HepG2 (cell line): Measurements from ENCODE around the gene DDC. TPM values are rescaled to one million over a fixed set of nuclear protein-coding genes. Genes with fewer than 3 reads are reported as not detected.

Source experiments
- ASH2L ChIP-seq: fragments of 300-600, 200-600 bp; sonication (generic); IDR thresholded peaks from 2 replicates; pipeline ENCODE4 v1.7.0; 2017; ENCODE audit warnings: low read depth, mild to moderate bottlenecking, moderate library complexity, mixed read lengths, low read length; ENCODE audit not compliant: insufficient read length
- BCL3 ChIP-seq: sonication (generic); formaldehyde crosslinking; IDR thresholded peaks from 2 replicates; pipeline ENCODE4 v1.5.1; 2020; ENCODE audit warnings: mild to moderate bottlenecking, missing genetic modification reagents, moderate library complexity
- CBX5 ChIP-seq: sonication (generic); formaldehyde crosslinking; IDR thresholded peaks from 2 replicates; pipeline ENCODE4 v1.4.0; 2020; ENCODE audit warnings: missing genetic modification reagents, borderline replicate concordance
- FOXO1 ChIP-seq: sonication (generic); formaldehyde crosslinking; IDR thresholded peaks from 2 replicates; pipeline ENCODE4 v1.4.0; 2020; ENCODE audit warnings: missing genetic modification reagents
- GATAD2A ChIP-seq: IDR thresholded peaks from 2 replicates; pipeline ENCODE4 v1.6.1; 2016
- KDM2A ChIP-seq: sonication (generic); formaldehyde crosslinking; IDR thresholded peaks from 2 replicates; pipeline ENCODE4 v1.4.0; 2020; ENCODE audit warnings: low read depth, missing genetic modification reagents, borderline replicate concordance
- LCORL ChIP-seq, 2 experiments: fragments of 450-650 bp in 1 of 2; sonication (generic) in 1 of 2; formaldehyde crosslinking in 1 of 2; IDR thresholded peaks; 2 replicates each; pipeline versions ENCODE4 v1.5.0 to v1.6.1; 2017 to 2020; ENCODE audit warnings: antibody characterized with exemption in 1 of 2, missing genetic modification reagents in 1 of 2
- MATR3 ChIP-seq: sonication (generic); formaldehyde crosslinking; IDR thresholded peaks from 2 replicates; pipeline ENCODE4 v1.4.0; 2020; ENCODE audit warnings: missing genetic modification reagents
- MAZ ChIP-seq, 2 experiments: sonication (generic) in 1 of 2; formaldehyde crosslinking in 1 of 2; IDR thresholded peaks; 2 replicates each; pipeline versions ENCODE4 v1.5.0 to v1.6.1; 2012 to 2020; ENCODE audit warnings: low read depth in 2 of 2, mild to moderate bottlenecking in 2 of 2, borderline replicate concordance in 1 of 2, improper control_type of control experiment in 1 of 2, low read length in 1 of 2, missing genetic modification reagents in 1 of 2, moderate library complexity in 1 of 2
- PATZ1 ChIP-seq: sonication (generic); formaldehyde crosslinking; IDR thresholded peaks from 2 replicates; pipeline ENCODE4 v1.4.0; 2020; ENCODE audit warnings: missing genetic modification reagents
- PRDM10 ChIP-seq: sonication (generic); formaldehyde crosslinking; IDR thresholded peaks from 2 replicates; pipeline ENCODE4 v1.4.0; 2020; ENCODE audit warnings: low read depth, missing genetic modification reagents
- ZBTB7B ChIP-seq: sonication (generic); formaldehyde crosslinking; IDR thresholded peaks from 2 replicates; pipeline ENCODE4 v1.4.0; 2020; ENCODE audit warnings: missing genetic modification reagents
- ZNF329 ChIP-seq: sonication (generic); formaldehyde crosslinking; IDR thresholded peaks from 2 replicates; pipeline ENCODE4 v1.9.0; 2021; ENCODE audit warnings: low read depth, mild to moderate bottlenecking, missing genetic modification reagents
- ZNF383 ChIP-seq: sonication (generic); formaldehyde crosslinking; IDR thresholded peaks from 2 replicates; pipeline ENCODE4 v1.4.0; 2020; ENCODE audit warnings: missing genetic modification reagents, mild to moderate bottlenecking, borderline replicate concordance
- ZNF432 ChIP-seq: sonication (generic); formaldehyde crosslinking; IDR thresholded peaks from 2 replicates; pipeline ENCODE4 v1.5.0; 2020; ENCODE audit warnings: missing genetic modification reagents, mild to moderate bottlenecking, borderline replicate concordance
- polyA plus RNA-seq, 8 experiments: library from polyadenylated mRNA; depleted of rRNA in 3 of 8; stranded (reverse) in 7 of 8; unstranded in 1 of 8; fragments of >200 nt; fragmentation: Illumina TruSeq in 4 of 8; extraction: Trizol in 4 of 8; gene quantifications; 2 replicates each; pipeline versions ENCODE4 v1.2.1 to v1.2.3, GENCODE V29; 2011 to 2016; ENCODE audit warnings: low read depth in 4 of 8, missing spikeins in 1 of 8, mixed read lengths in 1 of 8; ENCODE audit not compliant: insufficient read depth in 1 of 8
- total RNA-seq, 5 experiments: library from RNA; depleted of rRNA; stranded (reverse); fragments of >200 nt; fragmentation: Illumina TruSeq; extraction: Trizol; gene quantifications; 2 replicates each; pipeline ENCODE4 v1.2.3, GENCODE V29; 2016; ENCODE audit warnings: low read depth in 1 of 5
- TF ChIP-seq, protein P1 (sequence below): sonication (generic); formaldehyde crosslinking; IDR thresholded peaks from 2 replicates; pipeline ENCODE4 v1.4.0; 2020; ENCODE audit warnings: mild to moderate bottlenecking, missing genetic modification reagents
- TF ChIP-seq, protein P2 (sequence below): sonication (generic); formaldehyde crosslinking; IDR thresholded peaks from 2 replicates; pipeline ENCODE4 v1.4.0; 2020; ENCODE audit warnings: mild to moderate bottlenecking, missing genetic modification reagents

DDC gene
- total and polyA plus RNA-seq, 2 of the 13 experiments (the other 11 are each of a cell fraction or from before 2014, with no cell fraction given) = 11.7 to 93.3 TPM

DNA sequence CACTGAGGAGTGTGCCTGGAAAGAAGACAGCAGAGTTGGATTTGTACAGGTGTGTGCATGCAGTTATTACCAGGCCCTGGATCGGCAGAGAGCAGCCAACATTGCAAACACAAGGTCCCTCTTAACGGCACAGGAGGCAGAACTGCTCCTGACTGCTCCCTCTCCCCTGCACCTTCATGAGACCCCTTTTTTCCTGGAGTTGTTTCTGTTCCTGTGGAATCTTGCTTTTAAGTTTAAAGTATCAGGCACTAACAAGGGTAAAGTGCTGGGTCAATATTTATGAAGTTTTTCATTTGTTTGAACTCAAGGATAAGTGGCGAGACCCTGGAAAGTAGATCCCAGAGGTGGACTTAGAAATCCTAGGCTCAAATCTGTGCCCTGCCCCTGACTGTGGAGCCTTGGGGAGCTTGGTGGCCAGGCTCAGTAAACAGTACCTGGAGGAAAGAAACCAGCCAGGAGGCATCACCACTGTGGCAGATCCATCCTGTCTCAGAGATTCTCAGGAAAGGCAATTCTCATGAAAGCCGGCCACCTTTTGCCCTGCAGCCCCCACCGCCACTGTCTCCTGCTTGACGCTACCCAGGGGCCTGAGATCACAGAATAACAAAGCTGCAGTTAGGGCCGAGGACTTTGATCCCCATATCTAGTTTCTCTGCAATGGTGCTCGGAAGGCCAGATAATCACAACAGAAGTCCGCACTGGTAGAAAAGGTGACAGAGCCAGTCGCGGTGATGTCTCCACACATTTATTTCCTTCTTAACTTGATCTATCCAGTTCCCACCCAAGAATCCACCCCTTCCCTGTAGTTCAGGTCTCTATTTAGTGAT, 36.7 kb downstream of the DDC start (continued):
- TF ChIP-seq MATR3 (CRISPR knock-in tag) (no peak), PATZ1 (CRISPR knock-in tag) (peak; percentile 77), KDM2A (CRISPR knock-in tag) (0 out of 2 replicates have a peak, but pooled peaks have one; percentile 19), BCL3 (CRISPR knock-in tag) (no peak), ASH2L (peak; percentile 68), FOXO1 (CRISPR knock-in tag) (peak; percentile 31; the same call in 1 of the 2 replicates), MAZ (IDR thresholded peaks at IDR 0.05; ENCODE audit: borderline replicate concordance, low read depth, low read length) (no peak), MAZ (CRISPR knock-in tag; IDR thresholded peaks at IDR 0.05; ENCODE audit: low read depth) (no peak), LCORL (IDR thresholded peaks at IDR 0.05) (no peak), LCORL (CRISPR knock-in tag; IDR thresholded peaks at IDR 0.05) (peak; percentile 40), GATAD2A (CRISPR knock-in tag) (peak; percentile 62), ZNF432 (CRISPR knock-in tag) (no peak), CBX5 (peak; percentile 39; the same call in 1 of the 2 replicates), ZBTB7B (CRISPR knock-in tag) (peak; percentile 37; the same call in 1 of the 2 replicates), ZNF383 (no peak), PRDM10 (CRISPR knock-in tag) (no peak), ZNF329 (CRISPR knock-in tag) (no peak)
- TF ChIP-seq, protein P1, sequence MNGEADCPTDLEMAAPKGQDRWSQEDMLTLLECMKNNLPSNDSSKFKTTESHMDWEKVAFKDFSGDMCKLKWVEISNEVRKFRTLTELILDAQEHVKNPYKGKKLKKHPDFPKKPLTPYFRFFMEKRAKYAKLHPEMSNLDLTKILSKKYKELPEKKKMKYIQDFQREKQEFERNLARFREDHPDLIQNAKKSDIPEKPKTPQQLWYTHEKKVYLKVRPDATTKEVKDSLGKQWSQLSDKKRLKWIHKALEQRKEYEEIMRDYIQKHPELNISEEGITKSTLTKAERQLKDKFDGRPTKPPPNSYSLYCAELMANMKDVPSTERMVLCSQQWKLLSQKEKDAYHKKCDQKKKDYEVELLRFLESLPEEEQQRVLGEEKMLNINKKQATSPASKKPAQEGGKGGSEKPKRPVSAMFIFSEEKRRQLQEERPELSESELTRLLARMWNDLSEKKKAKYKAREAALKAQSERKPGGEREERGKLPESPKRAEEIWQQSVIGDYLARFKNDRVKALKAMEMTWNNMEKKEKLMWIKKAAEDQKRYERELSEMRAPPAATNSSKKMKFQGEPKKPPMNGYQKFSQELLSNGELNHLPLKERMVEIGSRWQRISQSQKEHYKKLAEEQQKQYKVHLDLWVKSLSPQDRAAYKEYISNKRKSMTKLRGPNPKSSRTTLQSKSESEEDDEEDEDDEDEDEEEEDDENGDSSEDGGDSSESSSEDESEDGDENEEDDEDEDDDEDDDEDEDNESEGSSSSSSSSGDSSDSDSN (CRISPR knock-in tag) = no peak
- TF ChIP-seq, protein P2, sequence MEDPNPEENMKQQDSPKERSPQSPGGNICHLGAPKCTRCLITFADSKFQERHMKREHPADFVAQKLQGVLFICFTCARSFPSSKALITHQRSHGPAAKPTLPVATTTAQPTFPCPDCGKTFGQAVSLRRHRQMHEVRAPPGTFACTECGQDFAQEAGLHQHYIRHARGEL (CRISPR knock-in tag) = no peak
